ENCODE measurements around the gene CATSPERZ.

GRCh38 chr11:64253043-64253442, 47.1 kb upstream of the CATSPERZ start:
- TF ChIP-seq, protein P1, sequence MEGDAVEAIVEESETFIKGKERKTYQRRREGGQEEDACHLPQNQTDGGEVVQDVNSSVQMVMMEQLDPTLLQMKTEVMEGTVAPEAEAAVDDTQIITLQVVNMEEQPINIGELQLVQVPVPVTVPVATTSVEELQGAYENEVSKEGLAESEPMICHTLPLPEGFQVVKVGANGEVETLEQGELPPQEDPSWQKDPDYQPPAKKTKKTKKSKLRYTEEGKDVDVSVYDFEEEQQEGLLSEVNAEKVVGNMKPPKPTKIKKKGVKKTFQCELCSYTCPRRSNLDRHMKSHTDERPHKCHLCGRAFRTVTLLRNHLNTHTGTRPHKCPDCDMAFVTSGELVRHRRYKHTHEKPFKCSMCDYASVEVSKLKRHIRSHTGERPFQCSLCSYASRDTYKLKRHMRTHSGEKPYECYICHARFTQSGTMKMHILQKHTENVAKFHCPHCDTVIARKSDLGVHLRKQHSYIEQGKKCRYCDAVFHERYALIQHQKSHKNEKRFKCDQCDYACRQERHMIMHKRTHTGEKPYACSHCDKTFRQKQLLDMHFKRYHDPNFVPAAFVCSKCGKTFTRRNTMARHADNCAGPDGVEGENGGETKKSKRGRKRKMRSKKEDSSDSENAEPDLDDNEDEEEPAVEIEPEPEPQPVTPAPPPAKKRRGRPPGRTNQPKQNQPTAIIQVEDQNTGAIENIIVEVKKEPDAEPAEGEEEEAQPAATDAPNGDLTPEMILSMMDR (IDR thresholded peaks at IDR 0.05) = no peak
- no peak for TF ChIP-seq POLR2A (IDR thresholded peaks at IDR 0.05; ENCODE audit: low read depth)

Measured in esophagus muscularis mucosa (tissue), 3 donors.